Measurements from ENCODE around the gene DLGAP1.
"Not testable (repeated sequence)": the region's sequence is repeated elsewhere in the genome, so short reads cannot be mapped to it uniquely, and the experiment has no call there.

DLGAP1 gene

GRCh38 chr18:4068552-4069158, 386.5 kb downstream of the DLGAP1 start:
- no peak for DNase-seq

DNA sequence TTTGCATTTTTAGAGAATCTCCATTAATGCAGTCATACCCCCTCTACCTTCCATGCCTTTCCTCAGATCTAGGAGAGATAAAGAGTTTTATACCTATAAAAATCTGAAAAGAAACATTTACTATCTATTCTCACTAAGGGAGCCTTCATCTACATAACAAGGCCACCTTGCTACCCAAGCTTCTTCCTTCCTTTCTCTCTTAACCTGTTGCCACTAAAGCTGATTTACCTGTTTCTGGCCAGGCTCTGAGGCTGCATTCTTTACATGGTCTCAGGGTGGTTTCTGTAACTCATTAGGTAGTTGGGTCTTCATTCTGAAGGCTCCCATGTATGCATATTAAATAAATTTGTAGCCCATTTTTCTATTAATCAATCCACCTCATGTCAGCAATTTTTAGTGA, 391.6 kb downstream of the DLGAP1 start:
- no peak for DNase-seq

DNA sequence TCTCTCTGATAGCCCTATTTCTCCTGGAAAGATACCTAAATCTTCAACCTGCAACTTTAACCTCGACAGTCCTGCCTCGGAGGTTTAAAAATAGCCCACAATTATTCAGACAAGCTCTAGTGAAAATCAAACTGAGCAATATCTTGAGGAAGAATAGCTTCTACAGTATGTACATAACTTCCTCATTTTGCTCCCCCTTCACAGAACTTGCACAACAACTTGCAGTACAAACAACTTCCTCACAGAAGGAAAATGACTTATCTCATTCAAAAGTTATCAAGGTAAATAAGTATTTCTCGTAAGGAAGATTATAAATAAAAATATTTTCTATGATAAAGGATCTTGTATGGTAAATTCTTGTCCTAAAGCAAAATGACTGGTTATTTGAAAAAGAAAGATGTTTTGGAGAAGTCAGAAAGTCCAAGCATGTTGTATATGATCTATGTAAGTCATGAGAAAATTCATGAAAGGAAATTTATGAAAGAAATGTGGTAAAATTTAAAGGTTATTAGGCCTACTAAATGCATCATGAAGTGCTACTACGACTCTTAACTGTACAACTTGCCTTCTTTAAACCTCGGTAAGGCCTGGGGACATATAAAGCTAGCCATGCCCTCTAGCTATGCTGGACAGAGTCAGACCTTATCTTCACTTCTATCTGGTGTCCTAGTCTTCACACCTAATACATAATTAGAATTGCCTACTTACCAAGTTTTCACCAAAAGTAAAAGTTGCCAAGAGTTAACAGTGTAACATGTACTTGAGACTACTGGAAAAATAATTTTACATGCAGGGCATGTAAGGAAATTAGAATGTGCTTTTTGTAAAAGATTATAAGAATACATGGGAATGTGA, 394.5 kb downstream of the DLGAP1 start:
- DNase-seq = no peak

- no peak for DNase-seq
These were observed 396.9 kb downstream of the DLGAP1 start for GRCh38 chr18:4058179-4058578.

DNA sequence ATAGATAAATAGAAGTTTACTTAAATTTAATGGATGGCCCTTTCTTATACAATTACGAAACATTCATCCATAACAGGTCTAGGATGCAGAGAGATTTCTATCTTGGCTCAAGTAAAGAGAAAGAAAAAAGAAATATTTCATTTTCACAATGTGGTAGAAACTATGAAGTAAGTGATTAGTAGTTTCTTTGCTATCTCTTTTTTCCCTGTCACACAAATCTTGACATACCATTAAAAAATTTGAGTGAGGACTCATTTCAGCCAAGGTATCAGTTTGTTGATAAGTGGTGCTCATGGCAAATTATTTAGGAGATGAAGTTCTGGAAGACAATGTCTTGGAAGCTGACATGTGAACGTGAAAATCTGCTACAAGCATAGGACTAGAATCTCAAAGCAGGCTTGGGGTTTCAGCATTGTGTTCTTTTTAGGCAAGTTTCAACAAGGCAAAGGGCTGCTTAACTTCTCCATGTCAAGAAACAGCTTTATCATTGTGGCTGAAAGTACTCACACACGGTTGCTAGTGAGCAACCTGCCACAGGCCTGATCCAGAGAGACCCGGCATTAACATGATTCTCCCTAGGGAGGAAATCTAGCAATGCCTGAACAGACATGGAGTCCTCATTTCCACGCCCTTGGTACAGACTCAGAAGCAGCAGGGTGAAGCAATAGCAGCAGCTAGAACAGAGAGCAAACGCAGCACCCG, 414.6 kb downstream of the DLGAP1 start:
- no peak for DNase-seq

- no peak for DNase-seq
These were observed 419.6 kb downstream of the DLGAP1 start for GRCh38 chr18:4035521-4035920.

DNA sequence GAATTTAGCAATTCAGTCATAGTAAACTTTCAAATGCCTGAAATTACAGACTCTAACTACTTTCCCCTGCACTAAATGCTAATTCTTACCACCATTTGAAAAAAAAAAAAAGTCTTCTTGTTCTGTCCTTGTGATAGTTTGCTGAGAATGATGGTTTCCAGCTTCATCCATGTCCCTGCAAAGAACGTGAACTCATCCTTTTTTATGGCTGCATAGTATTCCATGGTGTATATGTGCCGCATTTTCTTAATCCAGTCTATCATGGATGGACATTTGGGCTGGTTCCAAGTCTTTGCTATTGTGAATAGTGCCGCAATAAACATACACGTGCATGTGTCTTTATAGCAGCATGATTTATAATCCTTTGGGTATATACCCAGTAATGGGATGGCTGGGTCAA, 420.3 kb downstream of the DLGAP1 start:
- DNase-seq = not testable (repeated sequence)

DNA sequence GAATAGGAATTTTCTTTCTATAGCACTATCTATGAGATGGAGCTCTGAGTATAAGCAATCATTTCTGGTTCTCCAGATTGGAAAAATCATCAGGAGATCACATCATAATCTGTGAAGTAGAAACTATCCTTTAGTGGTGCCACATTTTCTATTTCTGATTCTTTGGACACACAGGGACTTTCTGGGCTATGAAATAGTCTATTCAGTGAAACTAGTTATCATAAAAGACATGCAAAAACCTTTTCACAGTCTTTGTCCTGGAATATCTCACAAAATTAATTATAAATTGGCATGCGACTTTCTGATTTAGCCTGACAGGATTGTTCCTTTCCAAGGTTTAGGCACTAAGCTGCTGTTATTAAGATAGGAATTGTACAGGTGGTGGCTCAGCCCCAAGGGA, 428.6 kb downstream of the DLGAP1 start:
- DNase-seq = no peak

DNA sequence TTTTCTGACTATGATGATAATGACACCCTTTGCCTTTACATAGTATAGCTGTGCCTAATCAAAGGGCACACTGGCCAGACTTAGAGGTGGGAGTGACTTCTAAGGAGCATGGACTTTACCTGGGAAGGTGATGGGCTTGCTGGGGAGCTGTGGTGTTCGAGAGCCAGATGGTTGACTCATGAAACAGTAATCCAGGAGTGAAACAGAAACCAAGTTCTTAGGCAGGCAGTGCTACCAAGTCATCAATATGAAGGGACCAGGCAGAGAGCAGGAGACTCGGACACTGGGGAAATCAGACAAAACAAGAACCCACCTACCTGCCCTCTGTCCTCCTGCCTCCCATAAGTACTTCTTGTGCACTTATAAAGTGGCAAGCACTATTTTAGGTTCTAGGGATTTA, 430.4 kb downstream of the DLGAP1 start:
- no peak for DNase-seq

- DNase-seq = not testable (repeated sequence)
These were observed 432.4 kb downstream of the DLGAP1 start for GRCh38 chr18:4022749-4023148.

- DNase-seq = no peak
These were observed 435.1 kb downstream of the DLGAP1 start for GRCh38 chr18:4020026-4020425.

DNA sequence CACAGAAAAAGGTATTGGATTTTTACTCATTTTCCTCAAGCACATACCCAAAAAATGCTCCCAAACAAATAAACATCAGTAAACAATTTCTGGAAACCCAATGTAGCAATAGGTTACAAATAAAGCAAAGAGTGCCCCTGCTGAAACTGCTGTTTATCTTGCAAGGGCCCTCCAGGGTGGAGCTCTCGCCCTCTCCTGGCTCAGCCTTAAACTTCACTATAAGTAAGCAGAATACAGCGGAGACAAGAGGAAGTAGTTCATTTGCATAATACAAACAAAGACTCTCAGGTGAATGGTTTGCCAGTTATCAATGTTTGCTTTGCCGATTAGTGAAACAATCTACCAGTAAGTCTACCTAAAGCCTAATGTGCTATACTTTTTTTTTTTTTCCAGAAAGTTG, 437.6 kb downstream of the DLGAP1 start:
- no peak for DNase-seq

- DNase-seq = no peak
These were observed 438.6 kb downstream of the DLGAP1 start for GRCh38 chr18:4016391-4017049.

GRCh38 chr18:4007846-4008245, 447.3 kb downstream of the DLGAP1 start:
- DNase-seq = no peak

DNA sequence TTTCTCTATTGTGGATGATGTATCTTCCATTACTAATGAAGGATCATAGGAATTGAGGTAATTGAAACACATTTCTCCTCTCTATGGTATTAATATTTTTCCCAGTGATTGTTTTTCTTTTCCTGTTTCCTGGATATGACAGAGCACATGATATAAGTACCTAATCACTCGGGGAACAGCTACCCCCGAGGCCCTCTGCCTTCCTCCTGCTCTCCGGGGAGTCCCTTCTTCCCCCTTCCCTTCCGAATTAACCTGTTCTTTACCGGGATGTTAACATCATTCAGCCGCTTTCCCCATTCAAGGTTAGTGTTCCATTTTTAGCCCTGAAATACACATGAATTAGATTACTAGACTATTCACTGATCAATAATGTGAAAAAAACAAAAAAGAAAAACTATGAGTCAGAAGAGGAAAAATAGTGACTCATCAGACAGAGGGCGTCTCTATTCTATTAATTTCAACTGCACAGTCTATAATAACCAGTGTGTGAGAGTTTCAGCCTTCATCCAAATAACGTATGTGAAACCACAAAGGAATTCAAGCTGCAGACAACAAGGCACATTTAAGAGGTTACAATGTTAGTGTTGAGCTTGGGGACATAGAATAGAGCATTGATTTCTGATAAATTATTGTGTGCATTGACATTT, 450.8 kb downstream of the DLGAP1 start:
- DNase-seq = no peak

DNA sequence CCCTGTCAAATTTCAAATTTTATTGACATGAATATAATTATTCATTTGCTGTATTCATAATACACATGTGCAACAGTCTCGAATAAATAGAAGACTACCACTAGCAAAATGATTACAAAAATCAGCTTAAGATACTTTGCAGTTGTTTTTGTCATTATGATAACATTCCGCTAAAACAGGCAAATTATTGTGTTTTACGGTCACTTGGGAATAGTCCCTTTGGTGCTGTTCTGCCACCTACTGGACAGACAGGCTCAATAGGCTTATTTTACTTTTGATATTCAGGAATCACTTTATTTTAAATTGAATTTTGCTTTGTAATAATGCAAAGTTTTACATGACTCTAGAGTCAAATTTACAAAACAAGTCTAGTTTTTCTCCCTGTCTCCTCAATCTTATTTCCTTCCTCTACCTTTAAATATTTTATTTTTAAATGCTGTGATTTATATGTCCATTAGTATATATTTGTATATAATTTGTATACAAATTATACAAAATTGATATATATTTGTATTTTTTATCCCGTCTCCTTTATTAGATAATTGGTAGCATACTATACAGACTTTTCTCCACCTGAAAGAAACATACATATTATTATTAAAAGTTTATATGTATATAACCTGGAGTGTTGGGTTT, 456.3 kb downstream of the DLGAP1 start:
- no peak for DNase-seq

DNA sequence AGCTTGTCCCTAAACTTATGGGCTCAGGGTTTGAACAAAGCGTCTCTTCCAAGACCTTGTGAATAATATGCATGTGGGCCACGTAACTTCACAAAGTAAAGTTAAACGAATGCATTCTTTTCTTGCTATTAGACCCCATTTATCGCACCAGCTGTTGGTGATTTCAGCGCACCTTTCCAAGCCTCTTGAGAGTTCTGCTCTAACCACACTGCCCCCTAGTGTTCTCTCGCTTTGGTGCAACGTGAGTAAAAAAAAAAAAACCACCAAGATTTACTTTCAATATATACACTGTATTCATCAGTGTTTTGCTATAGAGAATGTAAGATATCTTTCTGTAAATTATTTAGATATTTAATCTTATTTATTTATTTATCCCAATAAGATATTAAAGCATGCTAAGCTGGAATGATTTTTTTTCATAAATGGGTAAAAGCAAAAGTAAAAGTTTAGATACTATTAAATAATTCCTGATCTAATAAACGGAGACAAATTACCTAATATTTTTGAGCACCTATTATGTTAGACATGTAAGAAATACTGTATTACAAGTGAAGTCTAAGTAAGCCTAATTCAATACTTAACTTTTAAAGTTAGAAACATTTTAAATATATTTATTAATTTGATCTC, 459.5 kb downstream of the DLGAP1 start:
- DNase-seq = no peak

DNA sequence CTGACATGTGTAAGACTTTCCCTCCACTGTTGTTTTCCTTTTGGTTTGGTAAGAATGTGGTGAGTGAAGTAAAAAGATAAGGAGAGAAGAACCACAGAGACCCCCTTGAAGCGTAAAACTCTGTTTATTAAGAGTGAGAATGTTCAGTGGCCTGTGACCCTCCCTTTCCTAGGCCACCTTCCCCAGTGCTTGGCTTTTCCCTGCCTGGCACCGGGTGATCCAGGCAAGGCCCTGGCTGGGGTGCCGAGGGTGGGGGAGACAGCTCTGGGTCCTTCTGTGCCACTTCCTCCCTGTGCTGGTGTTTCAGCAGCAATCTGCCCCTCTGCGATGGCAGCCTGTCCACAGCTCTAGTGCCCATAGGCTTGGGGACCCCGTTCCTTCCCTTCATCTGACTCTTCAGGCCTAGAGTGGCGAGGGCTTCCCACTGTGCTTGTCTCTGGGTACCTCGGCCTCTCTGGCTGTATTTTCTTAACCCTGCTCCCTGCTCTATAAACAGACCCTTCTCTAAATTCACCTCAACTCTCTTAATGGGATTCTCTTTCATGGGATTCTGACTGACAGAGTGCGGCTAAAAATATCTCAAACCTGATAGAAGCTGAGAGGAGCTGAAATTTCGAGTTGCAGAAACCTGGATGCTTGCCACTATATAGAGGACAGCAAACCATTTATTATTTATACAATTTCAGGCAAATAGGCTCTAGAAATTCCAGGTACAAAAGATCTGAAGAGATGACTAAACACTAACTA, 461.0 kb downstream of the DLGAP1 start:
- no peak for DNase-seq

DNA sequence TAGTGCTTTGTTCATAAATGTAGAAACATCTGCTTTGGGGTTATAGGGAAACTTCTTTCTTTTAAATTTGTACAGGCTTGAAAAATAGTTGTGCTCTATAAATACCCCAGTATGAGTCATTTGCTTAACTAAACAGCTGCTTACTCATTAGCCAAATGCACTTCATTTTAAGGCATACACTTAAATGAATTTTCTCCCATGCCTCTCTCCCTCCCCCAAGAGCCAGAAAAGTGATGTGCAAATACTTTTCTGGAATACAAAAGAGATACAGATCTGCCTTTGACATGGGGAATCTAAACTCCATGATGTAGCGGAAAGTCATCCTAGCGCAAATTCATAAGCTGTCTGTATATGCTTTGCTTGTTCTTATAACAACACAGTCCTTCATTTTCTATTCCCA, 469.4 kb downstream of the DLGAP1 start:
- DNase-seq = no peak

GRCh38 chr18:3985020-3985419, 470.1 kb downstream of the DLGAP1 start:
- no peak for DNase-seq

GRCh38 chr18:3984163-3984757, 470.8 kb downstream of the DLGAP1 start:
- no peak for DNase-seq

Measured in T1000 (cell line).